A375 (cell line): ENCODE results near the gene KIR2DL4. TPM values are rescaled to one million over a fixed set of nuclear protein-coding genes. Genes with fewer than 3 reads are reported as not detected.

ENCODE experiments used
- small RNA-seq: library from RNA; depleted of rRNA; stranded (forward); fragments of <200 nt; gene quantifications from one replicate; pipeline ENCODE3, GENCODE V24; 2014
- total RNA-seq: library from RNA; depleted of rRNA; stranded (reverse); fragments of >200 nt; shearing (Covaris generic); gene quantifications from 2 replicates; pipeline ENCODE4 v1.2.3, GENCODE V29; 2014; rRNA removed

Gene KIR2DL4
- total RNA-seq, result not detected in 2 replicates

DNA sequence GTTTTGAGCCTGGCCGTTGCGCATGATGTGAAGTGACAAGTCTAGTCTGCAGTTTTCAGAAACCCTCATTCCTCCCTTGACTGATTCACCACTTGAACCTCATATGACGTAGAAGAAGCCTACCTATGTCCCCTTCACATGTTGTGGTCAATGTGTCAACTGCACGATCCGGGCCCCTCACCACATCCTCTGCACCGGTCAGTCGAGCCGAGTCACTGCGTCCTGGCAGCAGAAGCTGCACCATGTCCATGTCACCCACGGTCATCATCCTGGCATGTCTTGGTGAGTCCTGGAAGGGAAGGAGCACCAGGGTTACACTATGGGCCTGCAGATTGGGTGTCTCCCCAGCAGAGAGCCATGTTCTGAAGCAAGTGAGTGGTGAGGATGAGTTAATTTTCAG is at the start of gene KIR2DL4:
Gene KIR2DL4, plus strand, starts transcription at position 201 of the 400 bp plus-strand sequence. Its CDS starts 42 bp downstream, at position 243.

DNA sequence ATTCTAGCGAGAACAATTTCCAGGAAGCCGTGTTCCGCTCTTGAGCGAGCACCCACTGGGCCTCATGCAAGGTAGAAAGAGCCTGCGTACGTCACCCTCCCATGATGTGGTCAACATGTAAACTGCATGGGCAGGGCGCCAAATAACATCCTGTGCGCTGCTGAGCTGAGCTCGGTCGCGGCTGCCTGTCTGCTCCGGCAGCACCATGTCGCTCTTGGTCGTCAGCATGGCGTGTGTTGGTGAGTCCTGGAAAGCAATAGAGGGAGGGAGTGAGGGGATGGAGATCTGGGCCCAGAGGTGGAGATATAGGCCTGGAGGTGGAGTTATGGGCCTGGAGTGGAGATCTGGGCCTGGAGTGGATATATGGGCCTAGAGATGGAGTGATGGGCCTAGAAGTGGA is 33.8 kb upstream of the KIR2DL4 start, which contains the start of gene KIR2DL1:
Gene KIR2DL1, plus strand, starts transcription at position 148 of the 400 bp plus-strand sequence. Its CDS starts 58 bp downstream, at position 206.

GRCh38 chr19:54816251-54816650 is 12.8 kb downstream of the KIR2DL4 start, which contains the start of gene KIR3DL1:
KIR3DL1 (plus strand) TSS chr19:54816468.

DNA sequence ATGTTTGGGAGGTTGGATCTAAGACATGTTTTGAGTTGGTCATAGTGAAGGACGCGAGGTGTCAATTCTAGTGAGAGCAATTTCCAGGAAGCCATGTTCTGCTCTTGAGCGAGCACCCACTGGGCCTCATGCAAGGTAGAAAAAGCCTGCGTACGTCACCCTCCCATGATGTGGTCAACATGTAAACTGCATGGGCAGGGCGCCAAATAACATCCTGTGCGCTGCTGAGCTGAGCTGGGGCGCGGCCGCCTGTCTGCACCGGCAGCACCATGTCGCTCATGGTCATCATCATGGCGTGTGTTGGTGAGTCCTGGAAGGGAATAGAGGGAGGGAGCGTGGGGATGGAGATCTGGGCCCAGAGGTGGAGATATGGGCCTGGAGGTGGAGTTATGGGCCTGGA is 29.1 kb downstream of the KIR2DL4 start, which contains the start of gene KIR2DS4:
Gene KIR2DS4, plus strand, starts transcription at position 181 of the 400 bp plus-strand sequence.

DNA sequence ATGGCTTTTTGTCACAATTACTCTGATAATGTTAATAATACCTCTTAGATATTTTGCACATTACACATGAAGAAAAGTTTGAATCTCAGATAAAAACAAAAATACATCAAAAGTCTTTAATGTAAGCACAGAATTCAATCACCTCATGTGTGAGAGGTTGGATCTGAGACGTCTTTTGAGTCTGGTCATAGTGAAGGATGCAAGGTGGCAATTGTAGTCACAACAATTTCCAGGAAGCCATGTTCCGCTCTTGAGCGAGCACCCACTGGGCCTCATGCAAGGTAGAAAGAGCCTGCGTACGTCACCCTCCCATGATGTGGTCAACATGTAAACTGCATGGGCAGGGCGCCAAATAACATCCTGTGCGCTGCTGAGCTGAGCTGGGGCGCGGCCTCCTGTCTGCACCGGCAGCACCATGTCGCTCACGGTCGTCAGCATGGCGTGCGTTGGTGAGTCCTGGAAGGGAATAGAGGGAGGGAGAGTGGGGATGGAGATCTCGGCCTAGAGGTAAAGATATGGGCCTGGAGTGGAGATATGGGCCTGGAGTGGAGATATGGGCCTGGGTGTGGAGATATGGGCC is 46.7 kb downstream of the KIR2DL4 start, which contains the start of gene KIR3DL2:
Gene KIR3DL2, plus strand, starts transcription at position 383 of the 580 bp plus-strand sequence. Its CDS starts 33 bp downstream, at position 416.

Small RNA genes lying within 50 kb of the gene (small RNA-seq; reads per million reads assigned to genes)
- gene KIR3DP1, result not detected

Other genes with a start within 250 kb of the KIR2DL4 start
- not detected in 2 replicates for gene LILRA2, start 229.8 kb upstream of the KIR2DL4 start, total RNA-seq
- gene LILRA1, start 210.0 kb upstream of the KIR2DL4 start, total RNA-seq, result not detected in 2 replicates
- gene LILRB1, start 173.1 kb upstream of the KIR2DL4 start, total RNA-seq, result not detected in 2 replicates
- gene LILRB4, start 140.6 kb upstream of the KIR2DL4 start, total RNA-seq, result not detected in 2 replicates
- gene KIR3DL3, start 79.2 kb upstream of the KIR2DL4 start, total RNA-seq, result not detected in 2 replicates
- not detected in 2 replicates for gene KIR2DL3, start 65.1 kb upstream of the KIR2DL4 start, total RNA-seq
- not detected in 2 replicates for gene KIR2DL1, start 33.8 kb upstream of the KIR2DL4 start, total RNA-seq
- gene KIR3DL1, start 12.9 kb downstream of the KIR2DL4 start, total RNA-seq, result not detected in 2 replicates
- gene KIR2DS4, start 29.1 kb downstream of the KIR2DL4 start, total RNA-seq, result not detected in 2 replicates
- gene KIR3DL2, start 46.8 kb downstream of the KIR2DL4 start, total RNA-seq, result not detected in 2 replicates
- not detected in 2 replicates for gene FCAR, start 70.6 kb downstream of the KIR2DL4 start, total RNA-seq
- gene NCR1, start 102.5 kb downstream of the KIR2DL4 start, total RNA-seq, result 0.72 and 0.91 TPM in 2 replicates
- gene NLRP7, start 143.9 kb downstream of the KIR2DL4 start, total RNA-seq, result not detected in 2 replicates
- gene NLRP2, start 162.8 kb downstream of the KIR2DL4 start, total RNA-seq, result 1.2 and 4.1 TPM in 2 replicates
- gene GP6, start 234.7 kb downstream of the KIR2DL4 start, total RNA-seq, result not detected in 2 replicates